Muscle of back (tissue), 11 donors: Measurements from ENCODE around the gene CCDC174. TPM values are rescaled to one million over a fixed set of nuclear protein-coding genes. Genes with fewer than 3 reads are reported as not detected.
"Not testable (repeated sequence)": the region's sequence is repeated elsewhere in the genome, so short reads cannot be mapped to it uniquely, and the experiment has no call there.

Source experiments
- DNase-seq, 3 donors: peaks; one replicate each; pipeline versions ENCODE4 v3.0.0 to v3.0.0-alpha.2; 2013
- polyA plus RNA-seq, 10 donors: library from polyadenylated mRNA; unstranded; fragments of 120-200 nt; gene quantifications; one replicate each; pipeline ENCODE4 v1.2.1, GENCODE V29; 2013; ENCODE audit not compliant: insufficient read length in 10 of 10

Gene CCDC174
- polyA plus RNA-seq, 10 donors = 15.4 to 23.5 (median 17.4) TPM

- DNase-seq = no peak
These were observed 3.3 kb upstream of the CCDC174 start for GRCh38 chr3:14647976-14648955.

- no peak for DNase-seq
These were observed 2.1 kb upstream of the CCDC174 start for GRCh38 chr3:14649466-14649865.

- no peak for DNase-seq
These were observed 1.4 kb upstream of the CCDC174 start for GRCh38 chr3:14650193-14650592.

- DNase-seq = not testable (repeated sequence)
These were observed 872 bp downstream of the CCDC174 start for GRCh38 chr3:14652360-14652907.

GRCh38 chr3:14657579-14657978 is 6.0 kb downstream of the CCDC174 start:
- no peak for DNase-seq

GRCh38 chr3:14658978-14659377 is 7.4 kb downstream of the CCDC174 start:
- DNase-seq = no peak

- DNase-seq = no peak
These were observed 9.4 kb downstream of the CCDC174 start for GRCh38 chr3:14660942-14661341.

- no peak for DNase-seq
These were observed 12.0 kb downstream of the CCDC174 start for GRCh38 chr3:14663396-14664135.

- DNase-seq = no peak
These were observed 12.6 kb downstream of the CCDC174 start for GRCh38 chr3:14664170-14664569.

- DNase-seq = no peak
These were observed 21.0 kb downstream of the CCDC174 start for GRCh38 chr3:14672588-14672987.

GRCh38 chr3:14674841-14675240 is 23.3 kb downstream of the CCDC174 start, which contains the start of gene C3orf20:
C3orf20 (plus strand) TSS chr3:14675141; CDS start chr3:14682714, 7,573 bp downstream.
- no peak for DNase-seq

GRCh38 chr3:14676881-14677280 is 25.3 kb downstream of the CCDC174 start:
- DNase-seq = no peak

GRCh38 chr3:14678015-14678503 is 26.5 kb downstream of the CCDC174 start:
- DNase-seq = no peak

GRCh38 chr3:14680115-14680514 is 28.6 kb downstream of the CCDC174 start:
- no peak for DNase-seq

GRCh38 chr3:14680716-14681115 is 29.2 kb downstream of the CCDC174 start:
- no peak for DNase-seq

- DNase-seq = no peak
These were observed 32.9 kb downstream of the CCDC174 start for GRCh38 chr3:14684447-14684846.

GRCh38 chr3:14685179-14685578 is 33.6 kb downstream of the CCDC174 start:
- no peak for DNase-seq

- DNase-seq = no peak
These were observed 35.8 kb downstream of the CCDC174 start for GRCh38 chr3:14687360-14687759.

- DNase-seq = no peak
These were observed 37.0 kb downstream of the CCDC174 start for GRCh38 chr3:14688525-14688924.

GRCh38 chr3:14689247-14689980 is 37.9 kb downstream of the CCDC174 start:
- no peak for DNase-seq

- DNase-seq = no peak
These were observed 39.7 kb downstream of the CCDC174 start for GRCh38 chr3:14691239-14691638.
